Hippocampal formation (tissue), 2 donors: ENCODE measurements around the gene GNAL.

Experiments
- DNase-seq, 2 donors: peaks; one replicate each; lab custom pipeline; 2025; lab: John Stamatoyannopoulos, UW

GNAL gene

DNA sequence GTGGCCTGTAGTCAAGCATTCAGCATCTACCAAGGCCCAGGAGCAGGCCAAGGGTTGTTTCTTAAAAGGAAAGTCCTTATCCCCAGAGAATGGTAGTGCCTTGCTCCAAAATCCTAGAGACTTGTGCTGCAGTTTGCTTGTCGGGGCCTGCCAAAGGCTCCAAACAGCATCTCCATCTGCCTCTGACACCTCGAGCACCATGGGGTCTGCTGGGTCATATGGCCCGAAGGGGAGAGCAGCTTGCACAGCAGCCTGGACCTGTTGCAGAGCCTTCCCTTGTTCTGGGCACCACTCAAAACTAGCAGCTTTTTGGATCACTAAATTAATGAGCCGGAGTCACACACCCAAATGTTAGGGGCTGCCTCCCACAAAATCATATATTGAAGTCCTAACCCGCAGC lies 35.7 kb downstream of the GNAL start:
- no peak for DNase-seq

DNA sequence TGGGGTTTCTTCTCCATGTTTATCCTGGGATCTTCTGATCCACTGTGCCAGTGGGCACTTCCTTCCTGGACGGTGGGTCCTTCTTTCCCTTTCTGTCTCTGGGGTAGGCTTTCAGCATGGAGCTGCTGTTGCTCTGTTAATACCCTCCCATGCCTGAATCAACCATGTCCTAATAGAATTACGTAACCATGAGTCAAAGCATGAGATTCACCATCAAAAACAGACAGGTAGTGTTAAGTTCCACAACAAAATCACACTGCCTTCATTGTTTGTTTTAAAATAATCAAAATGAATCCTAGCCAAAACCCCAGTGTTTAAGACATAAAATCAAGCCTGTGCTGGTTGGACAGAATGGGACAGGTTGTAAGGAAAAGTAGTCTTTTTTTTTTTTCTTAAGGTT lies 37.5 kb downstream of the GNAL start:
- DNase-seq = no peak

DNA sequence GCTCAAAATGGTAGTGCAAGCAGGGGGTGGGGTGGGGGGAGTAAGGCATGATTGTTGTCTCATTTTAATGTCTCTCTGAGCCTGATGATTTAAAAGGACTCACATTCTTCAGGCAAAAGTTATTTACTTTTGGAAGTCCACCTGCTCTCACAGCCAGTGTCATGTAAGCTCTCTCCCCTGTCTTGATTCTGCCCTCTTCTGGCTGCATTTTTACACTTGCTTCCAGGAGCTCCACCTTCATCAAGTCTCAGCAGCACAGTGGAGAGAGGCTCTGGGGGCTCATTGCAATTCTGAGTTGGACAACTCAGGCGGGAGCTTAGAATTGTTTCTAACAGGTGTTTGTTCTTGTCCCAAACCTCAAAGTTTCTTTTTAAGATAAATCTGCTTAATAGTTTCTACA lies 39.2 kb downstream of the GNAL start:
- no peak for DNase-seq

DNA sequence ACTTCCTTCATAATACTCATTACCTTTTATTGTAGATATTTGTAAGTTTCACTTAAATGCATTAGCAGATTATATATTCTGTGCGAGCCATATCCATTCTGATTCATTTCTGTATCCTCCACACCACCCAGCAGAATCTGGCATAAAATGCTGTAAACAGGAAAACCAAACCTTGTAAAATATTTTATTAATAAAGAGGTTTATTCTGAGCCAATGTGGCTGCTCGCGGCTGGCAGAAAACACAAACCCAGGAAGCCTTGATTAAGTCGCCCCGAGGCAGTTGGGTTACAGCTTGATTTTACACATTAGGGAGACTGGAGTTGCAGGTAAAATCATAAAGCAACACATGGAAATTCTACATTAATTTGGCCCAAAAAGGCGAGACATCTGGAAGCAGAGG lies 40.5 kb downstream of the GNAL start:
- DNase-seq = no peak

DNA sequence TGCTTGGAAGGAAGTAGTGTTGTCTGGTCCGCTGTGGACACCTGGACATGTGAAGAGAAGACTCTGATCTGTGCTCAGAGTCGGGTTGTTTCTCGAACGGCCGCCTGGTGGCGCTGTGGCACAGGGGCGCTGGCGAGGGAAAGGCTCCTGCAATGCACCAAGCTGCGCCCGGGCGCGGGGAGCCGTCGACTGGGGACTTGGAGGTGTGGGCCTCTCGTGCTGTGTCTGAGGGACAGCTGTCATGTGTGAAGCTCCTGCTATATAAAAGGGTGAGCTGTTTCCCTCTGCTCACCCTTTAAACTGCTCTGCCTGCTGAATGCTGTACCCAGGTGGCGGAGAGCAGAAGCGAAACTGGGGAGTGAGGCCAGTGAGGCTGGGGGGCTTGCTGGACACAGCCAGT lies 44.0 kb downstream of the GNAL start:
- peak; percentile 32 to 58 for DNase-seq

DNA sequence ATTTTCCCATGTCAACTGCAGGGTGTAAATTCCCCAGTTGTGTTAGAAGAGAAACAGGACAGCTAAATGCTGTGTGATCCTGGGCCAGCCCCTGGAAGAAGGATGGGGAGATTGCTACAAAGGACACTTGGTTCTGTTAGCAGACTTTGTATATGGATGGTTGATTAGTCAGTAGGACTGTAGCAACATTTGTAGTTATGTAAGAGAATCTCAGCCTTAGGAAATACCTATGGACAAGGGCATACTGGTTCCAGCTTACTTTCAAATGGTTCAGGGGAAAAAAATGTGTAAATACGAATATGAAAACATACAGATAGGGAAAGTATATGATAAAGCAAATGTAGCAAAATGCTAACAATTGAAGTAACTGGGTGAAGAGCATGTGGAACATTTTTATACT lies 47.6 kb downstream of the GNAL start:
- DNase-seq = no peak

DNA sequence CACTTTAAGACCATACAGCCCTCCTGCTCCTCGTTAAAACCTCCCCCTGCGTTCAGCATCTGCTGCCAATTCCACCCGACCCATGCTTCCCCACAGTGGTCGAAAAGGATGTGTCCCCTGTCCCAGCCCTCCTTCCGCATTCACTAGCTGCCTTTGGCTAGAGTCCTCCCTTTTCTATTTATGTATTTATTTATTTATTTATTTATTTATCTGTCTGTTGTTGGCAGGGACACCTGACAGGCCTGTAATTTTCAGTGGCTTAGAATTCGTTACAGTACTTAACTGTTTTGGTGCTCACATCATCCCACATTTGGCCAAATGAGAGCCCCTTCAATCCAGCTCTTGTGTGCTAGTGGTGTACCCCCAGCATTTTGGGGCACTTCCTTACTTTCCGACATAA lies 50.8 kb downstream of the GNAL start:
- no peak for DNase-seq

DNA sequence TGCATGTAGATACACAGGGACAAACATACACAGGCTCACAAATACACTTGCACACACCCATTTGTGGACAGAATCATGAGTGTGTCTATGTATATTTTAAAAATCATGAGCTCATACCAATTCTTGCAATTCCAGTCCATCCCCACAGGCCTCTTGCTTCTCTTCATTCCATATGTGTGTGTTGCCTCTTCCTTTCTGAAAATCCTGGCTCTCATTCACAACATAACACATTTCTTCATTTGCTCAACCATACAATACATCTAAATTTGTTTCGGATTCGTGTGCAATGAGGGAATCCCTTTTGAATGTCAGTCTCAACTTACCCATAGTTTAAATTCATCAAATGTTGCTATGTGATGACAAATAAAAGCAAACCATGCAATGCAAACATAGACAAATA lies 51.4 kb downstream of the GNAL start:
- DNase-seq = no peak

DNA sequence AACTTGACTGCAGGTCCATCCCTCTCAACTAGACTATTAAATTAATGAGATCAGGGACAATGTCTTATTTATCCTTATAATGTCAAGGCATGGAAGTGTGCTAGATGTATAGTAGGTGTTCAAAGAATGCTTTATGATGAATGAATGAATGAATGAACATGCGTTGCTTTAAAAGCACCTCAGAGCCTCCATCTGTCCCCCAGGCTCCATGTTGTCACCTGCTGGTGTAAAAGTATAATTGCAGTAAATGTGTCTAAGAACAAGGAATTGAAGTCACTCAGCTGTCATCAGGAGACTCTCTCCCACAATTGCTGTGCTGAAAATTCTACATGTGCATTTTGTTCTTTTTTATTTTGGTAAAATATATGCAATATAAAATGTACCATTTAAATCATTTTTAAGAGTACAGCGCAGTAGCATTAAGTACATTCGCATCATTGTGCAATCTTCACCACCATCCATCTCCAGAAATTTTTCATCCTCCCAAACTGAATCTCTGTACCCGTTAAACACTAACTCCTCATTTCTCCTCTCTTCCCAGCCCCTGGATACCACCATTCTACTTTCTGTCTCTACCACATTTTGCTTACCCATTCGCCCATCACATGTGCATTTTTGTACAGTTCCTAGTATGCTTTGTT lies 52.6 kb downstream of the GNAL start:
- DNase-seq = no peak

DNA sequence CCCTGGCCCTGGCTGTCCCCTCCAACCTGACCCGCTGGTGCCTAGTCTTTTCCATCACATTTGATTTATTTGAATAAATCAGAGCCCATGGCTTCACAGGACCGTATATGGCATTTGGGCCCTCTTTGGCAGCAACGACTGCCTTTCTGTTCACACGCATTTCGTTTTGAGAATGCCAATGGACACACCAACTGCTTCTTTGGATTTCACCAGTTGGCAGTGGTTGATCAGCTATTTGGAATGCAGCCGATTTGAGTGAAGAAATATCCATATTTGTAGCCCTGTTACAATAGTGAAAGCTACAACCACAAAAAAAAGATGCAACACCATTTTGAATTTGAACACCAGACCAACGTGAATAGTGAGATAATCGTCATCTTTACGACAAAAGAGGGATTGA lies 56.5 kb downstream of the GNAL start:
- DNase-seq = no peak

DNA sequence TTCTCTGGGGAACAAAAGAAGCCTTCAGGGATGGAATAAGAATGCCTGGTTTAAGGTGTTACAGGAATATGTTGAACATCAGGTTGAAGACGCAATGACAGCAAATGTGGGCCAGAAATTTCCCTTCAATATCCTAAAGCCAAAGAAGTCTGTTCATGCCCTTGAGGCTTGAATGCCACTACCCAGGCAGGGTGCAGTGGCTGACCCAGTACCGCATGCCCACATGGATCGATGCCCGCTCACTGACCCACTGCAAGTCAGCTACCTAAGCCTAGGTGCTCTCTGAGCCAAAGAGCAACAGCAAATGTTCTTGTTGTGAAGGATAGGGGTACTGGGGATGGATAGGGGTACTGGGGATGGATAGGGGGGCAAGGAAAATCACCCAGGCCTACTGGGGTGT lies 58.2 kb downstream of the GNAL start:
- no peak for DNase-seq

DNA sequence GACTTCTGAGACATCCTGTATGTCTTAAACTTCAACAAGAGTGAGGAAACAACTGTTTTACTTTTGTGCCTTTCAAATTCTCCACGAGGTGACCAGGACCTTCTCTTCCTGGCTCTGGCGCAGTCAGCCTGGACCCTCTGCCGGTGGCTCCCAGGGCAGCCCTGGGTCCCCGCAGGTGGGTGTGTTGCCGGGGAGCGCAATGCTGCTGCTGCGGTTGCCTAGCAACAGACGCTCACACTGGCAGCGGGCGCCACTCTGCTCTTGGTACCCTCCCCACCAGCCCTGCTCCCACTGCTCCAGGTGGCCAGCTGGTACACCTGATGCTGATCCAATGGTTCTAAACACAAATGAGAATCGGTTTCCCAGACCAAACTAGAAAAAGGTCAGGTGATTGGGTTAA lies 58.7 kb downstream of the GNAL start:
- DNase-seq = no peak

DNA sequence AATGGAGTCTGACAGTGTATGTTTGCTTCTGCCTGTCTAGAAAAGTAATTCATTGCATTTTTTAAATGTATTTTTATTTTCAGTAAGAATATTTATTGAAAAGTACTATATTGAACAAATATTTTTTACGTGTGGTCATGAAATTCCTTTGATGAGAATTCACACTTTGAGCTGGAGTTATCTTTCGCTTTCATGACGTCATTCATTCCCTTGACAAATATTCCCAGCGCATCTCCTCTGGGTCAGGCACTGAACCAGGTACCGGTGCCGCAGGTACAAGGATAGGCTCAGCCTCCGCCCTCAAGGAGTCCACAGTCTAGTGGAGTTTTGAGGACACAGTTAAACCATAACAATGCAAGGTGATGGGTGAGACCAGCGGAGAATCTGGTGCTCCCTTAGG lies 60.2 kb downstream of the GNAL start:
- DNase-seq = no peak

DNA sequence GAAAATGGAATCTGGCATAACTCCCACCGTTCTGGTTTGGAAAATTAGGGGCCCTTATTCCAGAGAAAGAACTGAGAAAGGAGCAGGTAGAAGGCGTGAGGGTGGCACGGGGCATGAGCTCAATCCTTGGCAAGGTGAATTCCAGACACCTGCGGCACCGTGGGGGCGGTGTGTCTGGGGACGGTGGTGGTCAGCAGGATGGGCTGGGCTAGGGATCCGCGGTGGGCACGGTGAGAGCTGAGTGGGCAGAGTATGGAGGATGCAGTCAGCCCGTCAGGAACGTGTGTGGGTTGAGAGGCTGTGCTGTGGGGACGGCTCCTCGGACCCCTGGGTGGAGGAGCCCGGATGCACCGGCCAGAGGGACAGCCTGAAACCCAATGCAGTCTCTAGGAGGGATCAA lies 61.1 kb downstream of the GNAL start:
- DNase-seq = no peak

DNA sequence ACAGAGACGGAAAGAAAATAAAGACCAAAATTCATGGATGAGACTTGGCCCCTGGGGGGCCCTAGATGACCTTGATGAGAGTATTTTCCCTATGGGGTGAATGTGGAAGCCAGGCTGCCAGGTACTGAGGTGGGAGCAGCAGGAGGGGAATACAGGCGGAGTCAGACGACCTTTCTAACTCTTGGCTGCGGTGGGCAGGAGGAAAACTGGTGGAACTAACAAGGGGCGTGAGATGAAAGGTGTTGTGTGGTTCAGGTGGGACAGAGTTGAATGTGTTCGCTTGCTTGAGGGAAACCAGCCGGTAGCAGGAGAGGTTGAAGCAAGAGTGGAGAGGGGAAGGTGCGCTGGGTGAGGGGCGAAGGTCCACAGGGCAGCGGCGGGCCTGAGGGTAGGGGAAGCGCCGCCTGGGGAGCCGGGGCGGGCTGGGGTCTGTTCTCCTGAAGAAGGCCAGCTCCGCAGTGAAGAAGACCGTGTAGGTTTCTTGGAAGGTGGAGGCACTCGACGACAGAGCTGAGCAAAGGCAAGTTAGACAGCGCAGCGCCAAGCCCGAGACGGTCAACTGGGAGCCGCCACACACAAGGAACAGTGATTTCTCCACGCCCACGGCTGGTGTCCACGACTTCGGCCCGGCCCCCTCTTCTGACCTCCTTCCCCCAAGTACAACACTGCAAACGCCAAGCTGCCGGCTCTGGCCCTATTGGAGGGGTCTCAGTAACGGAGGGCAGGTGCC lies 61.7 kb downstream of the GNAL start:
- DNase-seq = no peak

DNA sequence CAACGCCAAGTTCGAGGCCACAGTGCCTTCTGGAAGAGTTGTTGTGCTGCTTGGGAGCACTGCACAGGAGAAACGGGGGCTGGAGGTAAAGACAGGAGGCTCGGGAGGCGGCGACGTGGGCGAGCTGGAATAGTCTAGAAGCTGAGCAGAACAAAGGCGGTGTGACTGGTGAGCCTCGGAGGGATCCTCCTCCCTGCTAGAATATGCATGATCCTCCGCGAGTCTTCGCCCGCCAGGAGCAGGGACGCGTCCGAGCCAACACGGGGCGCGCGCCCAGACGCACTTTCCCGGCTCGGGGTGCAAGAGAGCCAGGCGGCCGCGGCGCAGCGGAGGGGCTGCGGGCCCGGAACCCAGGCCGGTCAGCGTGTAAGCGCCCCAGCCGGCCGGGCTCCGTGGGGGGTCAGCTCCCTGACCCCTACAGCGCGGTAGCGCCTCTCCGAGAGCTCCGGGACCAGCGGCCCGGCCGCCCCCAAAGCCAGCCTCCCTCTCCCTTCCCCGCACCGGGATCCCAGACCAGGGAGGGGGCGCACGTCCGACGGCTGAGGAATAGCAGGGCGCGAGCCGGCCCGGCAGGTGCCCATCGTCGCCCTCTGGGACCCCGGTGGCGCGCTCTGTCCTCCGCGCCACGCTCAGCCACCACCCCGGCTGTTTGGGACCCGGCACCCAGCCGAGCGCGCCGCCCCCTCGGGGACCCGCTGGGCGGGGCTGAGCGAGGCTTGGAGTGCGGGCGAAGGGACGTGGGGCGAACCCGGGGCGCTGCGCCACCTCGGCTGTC lies 62.5 kb downstream of the GNAL start:
- no peak for DNase-seq

DNA sequence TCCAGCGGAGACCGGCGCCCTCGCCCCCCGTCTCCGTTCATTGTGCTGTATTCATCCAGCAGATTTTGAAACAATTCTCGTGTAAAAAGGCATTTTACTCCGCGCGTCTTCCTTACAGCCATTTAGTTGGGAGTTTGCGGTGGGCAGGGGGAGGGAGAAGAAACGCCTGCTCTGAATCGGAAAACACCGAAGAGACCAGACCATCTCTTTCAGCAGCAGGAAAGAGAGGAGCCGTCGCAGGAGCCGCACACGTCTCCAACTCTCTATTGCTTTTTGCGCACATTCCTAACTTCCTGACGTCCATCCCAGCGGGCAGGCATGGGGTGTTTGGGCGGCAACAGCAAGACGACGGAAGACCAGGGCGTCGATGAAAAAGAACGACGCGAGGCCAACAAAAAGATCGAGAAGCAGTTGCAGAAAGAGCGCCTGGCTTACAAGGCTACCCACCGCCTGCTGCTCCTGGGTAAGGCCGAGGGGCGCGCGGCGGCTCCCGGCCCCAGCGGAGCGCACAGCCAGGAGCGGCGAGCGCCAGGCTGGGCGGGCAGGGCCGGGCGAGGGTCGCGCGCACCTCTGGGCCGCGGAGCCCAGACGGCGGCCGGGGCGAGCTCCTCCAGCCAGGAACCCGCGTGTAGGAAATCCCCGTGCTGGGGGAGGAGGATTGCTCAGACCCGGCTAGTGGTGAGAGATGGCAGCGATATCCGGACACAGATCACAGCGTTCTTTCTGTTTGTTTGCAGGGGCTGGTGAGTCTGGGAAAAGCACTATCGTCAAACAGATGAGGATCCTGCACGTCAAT lies 63.2 kb downstream of the GNAL start:
- DNase-seq = no peak

DNA sequence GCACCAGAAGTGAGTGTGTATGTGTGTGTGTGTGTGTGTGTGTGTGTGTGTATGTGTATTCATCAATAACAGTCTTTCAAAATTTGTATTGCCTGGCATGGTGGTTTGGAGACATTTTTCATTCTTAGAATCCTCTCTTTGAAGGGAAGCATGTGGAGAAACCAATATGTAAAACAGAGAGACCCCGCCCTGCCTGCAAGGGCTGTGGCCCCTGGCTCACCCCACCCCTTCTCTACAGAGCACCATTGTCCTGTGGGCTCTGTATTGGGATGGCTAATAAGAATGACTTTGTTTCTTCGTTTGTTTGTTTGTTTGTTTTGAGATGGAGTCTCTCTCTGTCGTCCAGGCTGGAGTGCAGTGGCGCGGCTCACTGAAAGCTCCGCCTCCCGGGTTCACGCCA lies 65.9 kb downstream of the GNAL start:
- DNase-seq = no peak

DNA sequence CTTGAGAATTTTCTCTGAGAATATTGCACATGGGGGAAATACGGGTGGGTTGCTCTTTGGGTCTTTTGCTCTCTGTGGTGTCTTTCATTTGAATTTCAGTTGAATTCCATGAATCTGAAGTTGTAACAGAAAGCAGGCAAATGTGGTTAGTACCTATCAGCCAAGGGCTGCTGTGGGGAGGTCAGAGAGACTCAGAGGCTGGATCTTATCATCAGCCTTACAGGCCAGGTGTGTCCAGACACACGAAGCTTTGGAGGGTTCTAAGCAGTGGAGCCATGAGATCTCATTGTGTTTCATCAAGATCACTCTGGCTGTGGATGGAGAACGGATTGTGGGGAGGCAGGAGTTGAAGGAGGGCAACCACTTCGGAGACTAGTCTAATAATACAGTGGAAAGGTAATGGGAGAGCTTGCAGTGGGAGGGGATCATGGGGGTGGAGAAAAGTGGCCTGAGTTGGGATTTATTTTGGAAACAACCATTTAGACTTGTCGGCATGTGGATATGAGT lies 68.1 kb downstream of the GNAL start:
- no peak for DNase-seq

DNA sequence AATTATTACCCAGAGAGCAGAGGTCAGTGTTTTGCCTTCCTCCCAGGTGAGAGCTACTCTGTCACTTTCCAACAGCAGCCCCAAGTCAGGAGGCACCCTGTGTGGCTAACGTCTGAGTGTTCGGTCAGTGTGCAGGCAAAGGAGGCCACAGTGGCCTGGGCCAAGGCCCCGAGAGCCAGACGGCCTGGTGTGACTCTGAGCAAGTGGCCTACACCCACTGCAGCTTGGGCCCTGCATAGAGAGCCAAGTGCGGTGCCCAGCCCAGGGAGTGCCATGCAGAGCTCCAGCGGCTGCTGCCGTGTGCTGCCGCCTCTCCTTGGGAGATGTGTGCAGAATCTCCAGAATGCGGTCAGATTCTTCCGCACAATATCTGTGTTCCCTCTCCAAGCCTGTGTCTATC lies 70.4 kb downstream of the GNAL start:
- no peak for DNase-seq

DNA sequence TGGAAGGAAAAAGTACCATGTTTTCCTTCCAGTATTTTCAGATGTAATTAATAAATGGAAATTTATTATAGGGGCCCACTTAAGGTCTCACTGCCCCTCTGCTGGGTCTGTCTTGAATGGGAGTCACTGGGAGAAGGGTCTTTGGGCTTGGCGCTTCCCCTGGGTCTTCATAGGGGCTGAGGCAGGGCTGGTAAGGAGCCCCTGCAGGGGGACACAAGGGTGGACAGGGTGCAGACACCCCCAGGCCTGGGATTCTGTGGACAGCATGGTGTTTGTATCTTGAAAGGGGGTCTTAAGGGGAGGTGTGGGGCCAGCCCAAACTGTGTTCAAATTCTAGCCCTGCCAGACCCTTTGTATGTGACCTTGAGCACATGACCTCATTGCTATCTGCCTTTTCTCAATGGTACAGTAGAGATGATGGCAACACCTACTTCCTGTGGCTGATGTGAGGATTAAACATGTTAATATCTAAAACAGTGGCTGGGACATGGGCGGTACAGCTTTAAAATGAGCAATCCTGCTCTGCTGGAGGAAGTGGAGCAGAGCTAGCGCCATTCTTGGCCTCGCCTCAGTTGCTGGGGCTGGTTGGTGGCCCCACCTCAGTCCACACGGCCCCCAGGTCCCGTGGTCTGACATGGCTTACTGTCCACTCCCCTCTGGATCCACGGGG lies 71.6 kb downstream of the GNAL start:
- no peak for DNase-seq

DNA sequence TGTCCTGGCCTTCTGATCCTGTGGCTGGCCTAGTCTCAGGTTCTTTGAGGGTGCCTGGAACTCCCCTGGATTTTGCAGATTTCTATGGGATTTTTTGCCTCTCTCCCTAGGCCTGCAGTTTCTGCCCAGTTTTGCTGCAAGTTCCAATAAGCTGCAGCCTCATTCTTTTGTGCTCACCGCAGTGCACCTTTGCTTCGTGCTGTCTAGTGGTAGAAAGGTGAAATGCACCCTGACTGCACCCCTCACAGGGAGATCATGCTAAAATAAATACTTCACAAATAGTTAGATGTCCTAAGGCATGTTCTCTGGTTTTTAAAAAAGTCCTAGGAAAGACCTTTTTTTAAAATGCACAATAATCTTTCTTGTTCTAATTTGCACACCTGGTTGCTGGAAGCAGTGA lies 72.5 kb downstream of the GNAL start:
- DNase-seq = no peak
